ENCODE measurements around the gene RPRD1A. TPM values are rescaled to one million over a fixed set of nuclear protein-coding genes. Genes with fewer than 3 reads are reported as not detected.
A peak's percentile ranks its signal among the peaks of the same experiment; 100 is the strongest.

The RPRD1A gene
- total RNA-seq, 3 donors from 2014 or later, result 51.5 to 76.8 (median 59.3) TPM

- Histone ChIP-seq H3K9me3 (no peaks in the 10 kb centered on the region), H3K4me1 (no peaks in the 10 kb centered on the region), H3K27ac (no peak overlapping the region), H3K4me3 (no peak overlapping the region), H3K27me3 (no peaks in the 10 kb centered on the region), H3K36me3 (no peaks in the 10 kb centered on the region)
- TF ChIP-seq, protein P1, sequence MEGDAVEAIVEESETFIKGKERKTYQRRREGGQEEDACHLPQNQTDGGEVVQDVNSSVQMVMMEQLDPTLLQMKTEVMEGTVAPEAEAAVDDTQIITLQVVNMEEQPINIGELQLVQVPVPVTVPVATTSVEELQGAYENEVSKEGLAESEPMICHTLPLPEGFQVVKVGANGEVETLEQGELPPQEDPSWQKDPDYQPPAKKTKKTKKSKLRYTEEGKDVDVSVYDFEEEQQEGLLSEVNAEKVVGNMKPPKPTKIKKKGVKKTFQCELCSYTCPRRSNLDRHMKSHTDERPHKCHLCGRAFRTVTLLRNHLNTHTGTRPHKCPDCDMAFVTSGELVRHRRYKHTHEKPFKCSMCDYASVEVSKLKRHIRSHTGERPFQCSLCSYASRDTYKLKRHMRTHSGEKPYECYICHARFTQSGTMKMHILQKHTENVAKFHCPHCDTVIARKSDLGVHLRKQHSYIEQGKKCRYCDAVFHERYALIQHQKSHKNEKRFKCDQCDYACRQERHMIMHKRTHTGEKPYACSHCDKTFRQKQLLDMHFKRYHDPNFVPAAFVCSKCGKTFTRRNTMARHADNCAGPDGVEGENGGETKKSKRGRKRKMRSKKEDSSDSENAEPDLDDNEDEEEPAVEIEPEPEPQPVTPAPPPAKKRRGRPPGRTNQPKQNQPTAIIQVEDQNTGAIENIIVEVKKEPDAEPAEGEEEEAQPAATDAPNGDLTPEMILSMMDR (IDR thresholded peaks at IDR 0.05), result no peak
- no peak for TF ChIP-seq POLR2A (IDR thresholded peaks at IDR 0.05)
- no peak for TF ChIP-seq POLR2AphosphoS5 (IDR thresholded peaks at IDR 0.05)
- no peak for DNase-seq (ENCODE audit: low spot score in 2 of 2)
- intact Hi-C loops (cut with DNase I; ENCODE audit: low total_unique reads), result no loop called here
Measured at GRCh38 chr18:36006997-36007396, 60.4 kb downstream of the RPRD1A start.

DNA sequence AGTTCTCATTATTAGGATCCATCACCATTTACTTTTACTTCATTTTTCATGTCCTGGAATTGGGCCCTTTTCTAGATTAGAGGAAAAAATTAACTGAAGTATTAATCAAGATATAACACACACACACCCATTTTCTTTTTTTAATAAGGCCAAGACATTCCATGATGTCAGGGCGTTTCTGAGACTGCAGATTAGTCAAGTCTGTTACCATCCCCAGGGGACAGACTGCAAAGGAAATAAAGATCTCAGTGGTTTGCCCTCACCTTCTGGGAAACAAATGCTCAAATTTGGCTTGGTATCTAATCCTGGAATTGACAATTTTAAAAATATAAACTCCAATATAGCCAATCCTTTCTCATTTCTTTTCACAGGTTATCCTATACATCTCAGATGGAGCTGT lies 67.4 kb downstream of the RPRD1A start:
- Histone ChIP-seq H3K36me3 (no peaks in the 10 kb centered on the region), H3K4me1 (no peaks in the 10 kb centered on the region), H3K27ac (no peak overlapping the region), H3K4me3 (no peak overlapping the region), H3K9me3 (no peaks in the 10 kb centered on the region), H3K27me3 (no peaks in the 10 kb centered on the region)
- TF ChIP-seq POLR2AphosphoS5 (IDR thresholded peaks at IDR 0.05) (no peak), POLR2A (IDR thresholded peaks at IDR 0.05) (no peak)
- TF ChIP-seq, protein P1 (IDR thresholded peaks at IDR 0.05), result no peak
- intact Hi-C loops (cut with DNase I; ENCODE audit: low total_unique reads), result no loop called here
- DNase-seq (ENCODE audit: low spot score in 2 of 2), result no peak

DNA sequence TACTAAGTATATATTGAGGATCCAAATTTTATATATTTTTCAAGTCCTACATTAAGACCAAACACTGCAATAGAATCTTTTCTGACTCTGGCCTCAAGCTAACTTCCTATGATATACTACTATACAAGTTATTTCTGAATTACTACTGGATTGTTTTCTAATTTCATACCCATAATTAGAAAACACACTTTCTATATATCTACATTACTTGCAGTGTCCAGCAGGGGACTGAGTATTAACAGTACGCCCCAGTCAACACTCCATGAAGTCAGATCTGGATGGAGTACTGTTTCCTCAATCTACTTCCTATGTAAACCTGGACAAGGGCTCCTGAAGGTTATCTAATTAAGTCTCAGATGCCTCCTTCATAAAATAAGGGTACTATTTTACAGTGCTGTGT lies 68.4 kb downstream of the RPRD1A start:
- intact Hi-C loops (cut with DNase I; ENCODE audit: low total_unique reads), result no loop called here
- Histone ChIP-seq H3K4me1 (no peaks in the 10 kb centered on the region), H3K27me3 (no peaks in the 10 kb centered on the region)

DNA sequence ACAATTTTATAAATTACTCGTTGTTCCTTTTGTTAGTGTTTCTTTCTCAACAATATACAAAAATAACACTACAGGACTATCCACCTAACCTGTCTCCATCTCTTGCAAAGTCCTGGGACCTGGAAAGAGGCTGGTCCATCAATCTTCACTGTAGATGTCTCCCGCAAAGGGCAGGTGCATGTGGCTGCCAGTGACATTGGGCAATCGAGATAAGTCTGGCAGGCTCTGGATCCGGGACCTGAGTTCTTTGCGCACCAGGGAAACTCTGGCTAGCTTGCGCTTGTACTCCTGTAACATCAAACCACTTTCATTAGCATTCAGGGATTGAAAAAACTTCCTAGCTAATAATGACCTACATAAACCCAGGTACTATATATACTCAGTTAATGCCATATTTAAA lies 74.3 kb downstream of the RPRD1A start:
- no peak for DNase-seq (ENCODE audit: low spot score in 2 of 2)
- no peak overlapping the region for H3K4me3 ChIP-seq
- H3K4me1 ChIP-seq, result no peaks in the 10 kb centered on the region
- no peaks in the 10 kb centered on the region for H3K36me3 ChIP-seq
- no peak overlapping the region for H3K27ac ChIP-seq
- intact Hi-C loops (cut with DNase I; ENCODE audit: low total_unique reads), result no loop called here
- no peaks in the 10 kb centered on the region for H3K27me3 ChIP-seq
- H3K9me3 ChIP-seq, result no peaks in the 10 kb centered on the region
- no peak for TF ChIP-seq POLR2A (IDR thresholded peaks at IDR 0.05)
- TF ChIP-seq, protein P1 (IDR thresholded peaks at IDR 0.05), result no peak
- no peak for TF ChIP-seq POLR2AphosphoS5 (IDR thresholded peaks at IDR 0.05)

More for the DNA sequence above, 68.4 kb downstream of the RPRD1A start:
- TF ChIP-seq, protein P1 (IDR thresholded peaks at IDR 0.05), result peak in 1 of 3 donors; percentile 11
- TF ChIP-seq POLR2AphosphoS5 (IDR thresholded peaks at IDR 0.05), result no peak
- no peak for TF ChIP-seq POLR2A (IDR thresholded peaks at IDR 0.05)
- DNase-seq (ENCODE audit: low spot score in 2 of 2), result no peak
- Histone ChIP-seq H3K9me3 (no peaks in the 10 kb centered on the region), H3K4me3 (no peak overlapping the region), H3K27ac (no peak overlapping the region), H3K36me3 (no peaks in the 10 kb centered on the region)

DNA sequence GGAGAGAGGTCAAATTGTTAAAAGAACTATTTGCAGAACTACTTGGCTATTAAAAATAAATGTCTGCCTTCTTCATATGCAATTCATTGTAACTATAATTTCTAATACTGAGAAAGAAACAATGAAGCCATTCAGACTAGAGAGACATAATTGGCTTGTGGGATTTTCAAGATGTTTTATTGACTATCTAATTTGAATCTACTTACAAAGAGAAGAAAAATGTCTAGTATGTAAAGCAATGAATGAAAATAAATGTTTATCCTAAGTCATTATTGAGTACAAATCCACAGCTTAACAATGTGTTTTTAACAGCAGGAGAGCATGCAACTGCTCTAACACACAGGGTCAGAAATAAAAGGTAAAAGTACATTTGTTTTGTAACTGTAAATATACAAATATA lies 75.7 kb downstream of the RPRD1A start:
- Histone ChIP-seq H3K27me3 (no peaks in the 10 kb centered on the region), H3K4me3 (no peak overlapping the region), H3K27ac (no peak overlapping the region), H3K36me3 (no peaks in the 10 kb centered on the region), H3K9me3 (no peaks in the 10 kb centered on the region), H3K4me1 (no peaks in the 10 kb centered on the region)
- TF ChIP-seq POLR2AphosphoS5 (IDR thresholded peaks at IDR 0.05), result no peak
- TF ChIP-seq, protein P1 (IDR thresholded peaks at IDR 0.05), result no peak
- TF ChIP-seq POLR2A (IDR thresholded peaks at IDR 0.05), result no peak
- intact Hi-C loops (cut with DNase I; ENCODE audit: low total_unique reads), result no loop called here
- DNase-seq (ENCODE audit: low spot score in 2 of 2), result no peak

All from breast epithelium (tissue), 4 donors.